Measurements from ENCODE around the gene RMI2. TPM values are rescaled to one million over a fixed set of nuclear protein-coding genes. Genes with fewer than 3 reads are reported as not detected.

RMI2 gene
- total and polyA plus RNA-seq, 9 of the 15 experiments (the other 6 are each of a cell fraction or from before 2014, with no cell fraction given): 8.0 to 43.4 (median 32.5) TPM

- TF ChIP-seq JUN (IDR thresholded peaks at IDR 0.05; ENCODE audit: borderline replicate concordance, low read depth, low read length): no peak
- no peak for TF ChIP-seq JUN (CRISPR knock-in tag; IDR thresholded peaks at IDR 0.05; ENCODE audit: borderline replicate concordance)
- no peak for TF ChIP-seq ESRRA (IDR thresholded peaks at IDR 0.05; ENCODE audit: borderline replicate concordance, low read depth)
- TF ChIP-seq TAL1 (IDR thresholded peaks at IDR 0.05): no peak
Observed at GRCh38 chr16:11348737-11349598, 3.7 kb downstream of the RMI2 start (continued).

GRCh38 chr16:11349599-11350276 is 4.5 kb downstream of the RMI2 start:
- H3K4me3 ChIP-seq: no peak overlapping the region
- POLR2A ChIA-PET: interaction anchor here (0.5 to 1.4 kb wide), 4 partner anchors 9 to 514 kb away, joined by 3 to 4 read pairs (median 3); partner anchors contain the start of gene SOCS1
- H3K36me3 ChIP-seq (ENCODE audit: control insufficient read depth, insufficient read depth, low read length): peaks cover 9% of the 10 kb centered on the region; the same call in 1 of the 3 replicates
- 63% methylated on average over 14 of the region's 14 CpGs for WGBS (ENCODE audit: insufficient coverage, low coverage, missing lambda C conversion rate)
- DNase-seq (ENCODE audit: extremely low read depth in 1 of 4, low spot score in 3 of 4) (no peak), ATAC-seq (no peak), FAIRE-seq (no peak)
- peak overlapping the region in 1 of 2 experiments; percentile 55; a peak in 1 of 4 replicates for H3K9ac ChIP-seq (ENCODE audit: insufficient read depth in 1 of 2, low read depth in 2 of 2, low read length in 2 of 2)
- no peaks in the 10 kb centered on the region; the same call in 1 of the 2 replicates for H3K9me3 ChIP-seq (replicated peaks; ENCODE audit: control insufficient read depth, insufficient read depth, low read depth, low read length)
- H3K4me2 ChIP-seq (ENCODE audit: insufficient read depth, low read length): no peak overlapping the region
- intact Hi-C loops (cut with micrococcal nuclease): no loop called here
- H3K27ac ChIP-seq (ENCODE audit: extremely low read depth, low read depth, low read length): no peak overlapping the region
- H4K20me1 ChIP-seq (replicated peaks; ENCODE audit: control insufficient read depth, insufficient read depth, low read length): no peaks in the 10 kb centered on the region; the same call in 1 of the 2 replicates
- H3K9me1 ChIP-seq (ENCODE audit: control insufficient read depth, insufficient read depth, low read length): no peaks in the 10 kb centered on the region
- CTCF ChIA-PET (ENCODE audit: low intra/inter-chr PET ratio): no interaction called here
- peaks cover 20% of the 10 kb centered on the region for H3K79me2 ChIP-seq (ENCODE audit: control insufficient read depth, insufficient read depth, low read length)
- no peaks in the 10 kb centered on the region for H3K27me3 ChIP-seq (ENCODE audit: control insufficient read depth in 2 of 2, insufficient read depth in 2 of 2, low read length in 2 of 2)
- no TSS peak for BruUV-seq (replicated peaks)
- peaks cover 10 to 27% of the 10 kb centered on the region in 2 experiments; a peak in 4 of 5 replicates for H3K4me1 ChIP-seq (replicated peaks in 1 of 2; ENCODE audit: control insufficient read depth in 2 of 2, insufficient read depth in 2 of 2, low read length in 2 of 2)
- in situ Hi-C loops (cut with MboI): loop anchor here (5.0 to 10.0 kb wide), 2 partner anchors 87 to 245 kb away; no protein-coding TSS in a partner anchor
- H2AFZ ChIP-seq (ENCODE audit: low read depth, low read length): no peak overlapping the region
- TF ChIP-seq CREB1 (IDR thresholded peaks at IDR 0.05): no peak
- no peak for TF ChIP-seq CREB1 (CRISPR knock-in tag; IDR thresholded peaks at IDR 0.05)
- no peak for TF ChIP-seq ZNF518B (CRISPR knock-in tag; IDR thresholded peaks at IDR 0.05)
- TF ChIP-seq THAP7 (CRISPR knock-in tag; IDR thresholded peaks at IDR 0.05): no peak
- TF ChIP-seq SIN3B (IDR thresholded peaks at IDR 0.05; ENCODE audit: low read depth): no peak
- no peak for TF ChIP-seq HMGXB4 (CRISPR knock-in tag; IDR thresholded peaks at IDR 0.05)
- TF ChIP-seq SIX5 (IDR thresholded peaks at IDR 0.05; ENCODE audit: borderline replicate concordance in 1 of 2, insufficient read depth in 1 of 2, low read depth in 1 of 2, low read length in 2 of 2): no peak
